ENCODE measurements around the gene GNAS.

DNA sequence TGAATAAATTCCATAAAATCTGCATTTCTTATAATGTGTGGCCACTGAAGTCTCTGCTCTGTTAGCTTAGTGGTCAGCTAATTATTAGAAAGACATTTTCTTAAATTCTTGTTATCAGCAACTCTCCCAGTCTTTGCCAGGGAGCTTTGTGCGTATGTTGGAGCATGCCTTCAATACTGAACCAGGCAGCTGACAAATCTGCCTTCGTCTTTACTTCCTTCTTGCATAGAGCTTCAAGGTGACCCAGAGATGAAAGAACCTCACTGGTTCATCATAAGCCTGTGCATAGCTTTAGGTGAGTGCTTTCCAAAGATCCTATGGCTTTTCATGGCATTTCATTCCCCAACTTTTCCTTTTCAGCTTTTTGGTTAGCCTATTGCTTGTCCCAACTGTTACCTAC lies 85.6 kb downstream of the GNAS start:
- TF ChIP-seq, protein P1, sequence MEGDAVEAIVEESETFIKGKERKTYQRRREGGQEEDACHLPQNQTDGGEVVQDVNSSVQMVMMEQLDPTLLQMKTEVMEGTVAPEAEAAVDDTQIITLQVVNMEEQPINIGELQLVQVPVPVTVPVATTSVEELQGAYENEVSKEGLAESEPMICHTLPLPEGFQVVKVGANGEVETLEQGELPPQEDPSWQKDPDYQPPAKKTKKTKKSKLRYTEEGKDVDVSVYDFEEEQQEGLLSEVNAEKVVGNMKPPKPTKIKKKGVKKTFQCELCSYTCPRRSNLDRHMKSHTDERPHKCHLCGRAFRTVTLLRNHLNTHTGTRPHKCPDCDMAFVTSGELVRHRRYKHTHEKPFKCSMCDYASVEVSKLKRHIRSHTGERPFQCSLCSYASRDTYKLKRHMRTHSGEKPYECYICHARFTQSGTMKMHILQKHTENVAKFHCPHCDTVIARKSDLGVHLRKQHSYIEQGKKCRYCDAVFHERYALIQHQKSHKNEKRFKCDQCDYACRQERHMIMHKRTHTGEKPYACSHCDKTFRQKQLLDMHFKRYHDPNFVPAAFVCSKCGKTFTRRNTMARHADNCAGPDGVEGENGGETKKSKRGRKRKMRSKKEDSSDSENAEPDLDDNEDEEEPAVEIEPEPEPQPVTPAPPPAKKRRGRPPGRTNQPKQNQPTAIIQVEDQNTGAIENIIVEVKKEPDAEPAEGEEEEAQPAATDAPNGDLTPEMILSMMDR (IDR thresholded peaks at IDR 0.05) = no peak
- no peak for TF ChIP-seq POLR2A (IDR thresholded peaks at IDR 0.05)
